HG03045 (cell line): ENCODE data around the gene NPRL2.
A peak's percentile ranks its signal among the peaks of the same experiment; 100 is the strongest.

Source experiments
- ATAC-seq: cut with Tn5 transposase; IDR thresholded peaks from one replicate; pipeline ENCODE4 v1.9.1; 2021; ENCODE audit warnings: mild to moderate bottlenecking, moderate library complexity; ENCODE audit not compliant: unreplicated experiment

NPRL2 gene

DNA sequence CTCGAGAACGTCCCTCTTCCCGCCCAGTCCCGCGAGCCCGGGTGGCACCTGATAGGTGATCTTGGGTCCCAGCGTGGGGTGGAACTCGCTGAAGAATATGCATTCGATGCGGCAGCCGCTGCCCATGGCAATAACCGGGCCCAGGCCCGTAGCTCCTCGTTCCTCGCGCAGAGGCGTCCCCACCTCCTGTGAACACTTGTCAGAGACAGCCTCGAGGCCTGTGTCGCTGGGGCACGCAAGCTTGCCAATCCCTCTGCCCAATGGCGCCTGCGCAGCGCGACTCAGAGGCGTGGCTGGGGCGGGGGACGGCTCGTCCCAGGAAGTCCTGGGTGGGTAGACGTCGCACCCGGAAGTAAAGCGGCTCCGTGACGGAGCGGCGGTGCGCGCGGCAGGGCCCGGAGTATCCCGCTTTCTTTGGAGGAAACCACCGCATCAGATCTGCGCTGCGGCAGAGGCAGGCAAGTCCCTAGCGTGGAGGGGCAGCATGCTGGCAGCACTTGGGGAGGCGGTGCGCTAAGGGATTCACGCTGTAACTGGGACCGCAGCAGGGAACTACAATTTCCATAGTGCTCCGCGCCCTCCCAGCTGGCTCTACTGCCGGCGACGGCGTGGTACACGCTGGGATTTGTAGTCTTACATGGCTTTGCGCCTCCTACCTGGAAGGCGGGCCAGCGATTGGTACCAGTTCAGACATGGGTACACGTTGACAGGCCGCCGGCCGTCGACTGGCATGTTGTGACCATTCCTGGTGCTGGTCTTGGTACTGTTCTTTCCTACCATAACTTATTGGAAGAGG is at the start of gene NPRL2, which contains the start of gene CYB561D2:
NPRL2 (minus strand) TSS at position 249 of the 796 bp plus-strand sequence; CDS start at position 126, 123 bp downstream.
CYB561D2 (plus strand) TSS at position 336 of the 796 bp plus-strand sequence. CDS start 572 bp downstream, outside the sequence.
- peak; percentile 89 for ATAC-seq

DNA sequence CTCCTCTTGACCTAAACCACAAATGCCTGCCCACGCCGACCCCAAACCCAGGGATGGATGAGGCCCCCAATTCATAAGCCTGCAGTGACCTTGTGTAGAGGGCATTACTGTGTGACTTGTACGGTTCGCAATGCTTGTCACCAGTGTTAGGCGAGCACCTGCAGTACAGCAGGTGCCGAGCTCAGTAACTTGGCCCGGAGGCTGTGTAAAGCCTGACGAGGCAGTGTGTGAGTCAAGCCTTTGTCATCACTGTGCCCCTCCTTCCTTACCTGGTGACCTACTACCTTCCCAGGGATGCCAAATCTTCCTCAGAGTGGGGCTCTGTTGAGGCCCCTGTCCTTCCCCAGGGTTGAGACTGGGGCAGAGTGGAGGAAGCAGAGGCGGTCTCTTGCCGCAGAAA is 45.9 kb upstream of the NPRL2 start:
- no peak for ATAC-seq

DNA sequence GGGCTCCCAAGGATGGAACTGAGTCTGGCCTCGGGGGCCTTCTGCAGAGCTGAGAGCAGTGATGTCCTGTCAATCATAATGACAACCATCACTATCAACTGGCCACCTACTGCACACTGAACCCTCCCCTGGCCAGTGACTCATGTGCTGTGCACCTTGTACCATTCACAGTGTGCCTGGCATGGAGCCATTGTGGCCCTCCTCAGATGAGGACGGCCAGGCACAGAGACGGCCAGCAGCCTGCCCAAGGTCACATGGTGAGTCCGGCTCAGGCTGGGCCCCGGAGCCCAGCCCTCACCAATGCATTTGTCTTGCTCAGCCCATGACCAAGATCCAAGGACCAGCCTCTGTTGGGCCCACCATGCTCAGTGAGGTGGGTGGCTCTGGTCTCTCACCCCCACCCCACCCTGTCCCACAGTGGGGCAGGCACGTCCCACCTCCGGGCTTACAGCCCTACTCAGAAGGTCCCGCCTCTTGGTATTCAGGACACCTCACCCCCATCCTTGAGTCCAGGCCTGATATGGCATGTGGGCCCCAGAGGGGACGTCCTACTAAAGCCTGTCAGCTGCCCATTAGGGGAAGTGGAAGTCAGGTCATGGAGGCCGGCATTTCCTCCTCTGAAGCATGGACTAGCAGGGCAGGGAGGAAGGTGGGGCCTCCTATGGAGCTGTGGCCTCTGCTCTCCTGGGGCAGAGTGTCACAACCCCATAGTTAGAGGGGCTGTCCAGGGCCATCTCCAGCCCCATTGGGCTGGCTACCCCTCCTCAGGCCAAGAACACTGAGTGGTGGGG is 44.7 kb upstream of the NPRL2 start:
- ATAC-seq = no peak

DNA sequence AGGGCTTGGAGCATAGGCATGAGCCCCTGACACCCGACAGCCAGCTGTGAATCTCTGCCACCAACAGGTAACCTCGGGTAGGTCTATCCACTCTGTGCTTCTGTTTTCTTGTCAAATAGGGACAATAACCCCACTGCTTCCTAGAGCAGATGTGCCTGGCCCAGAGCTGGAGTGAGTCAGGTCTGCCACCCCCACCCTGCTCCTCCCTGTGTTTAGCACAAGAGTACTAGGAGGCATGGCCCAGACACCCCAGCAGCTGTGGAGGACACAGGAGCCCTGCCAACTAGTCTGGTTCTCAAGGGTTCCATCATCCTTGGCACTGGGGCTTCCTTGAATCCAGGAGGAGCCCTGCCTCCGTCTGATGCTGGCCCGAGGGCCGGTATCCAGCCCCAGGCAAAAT is 42.5 kb upstream of the NPRL2 start:
- ATAC-seq = no peak

DNA sequence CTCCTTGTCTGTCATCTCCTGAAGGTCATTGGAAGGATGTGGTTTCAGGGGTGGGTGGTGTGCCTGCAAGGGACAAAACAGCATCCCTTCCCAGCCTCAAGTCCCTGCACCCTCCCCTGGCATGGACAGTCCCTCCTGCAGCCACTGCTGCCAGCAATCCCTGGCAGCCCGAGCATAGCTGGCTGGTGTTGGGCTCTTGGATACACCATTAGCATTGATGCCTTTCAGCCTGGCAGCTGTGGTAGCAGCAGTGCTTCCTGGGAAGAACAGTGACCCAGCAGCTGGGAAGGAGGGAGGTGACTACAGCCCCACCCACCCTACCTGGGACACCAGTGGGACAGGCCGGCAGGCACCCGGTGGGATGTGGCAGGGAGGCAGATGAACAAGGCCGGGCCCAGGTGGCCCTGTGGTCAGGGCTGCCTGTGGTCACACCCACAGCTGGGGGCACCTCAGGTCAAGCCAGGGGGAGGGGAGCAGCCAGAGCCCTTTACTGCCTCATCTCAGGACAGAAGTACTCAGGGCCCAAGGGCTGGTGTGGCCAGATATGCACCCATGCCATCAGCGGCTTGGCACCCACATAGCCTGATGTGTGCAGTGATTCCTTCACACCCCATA is 41.6 kb upstream of the NPRL2 start:
- ATAC-seq = no peak

DNA sequence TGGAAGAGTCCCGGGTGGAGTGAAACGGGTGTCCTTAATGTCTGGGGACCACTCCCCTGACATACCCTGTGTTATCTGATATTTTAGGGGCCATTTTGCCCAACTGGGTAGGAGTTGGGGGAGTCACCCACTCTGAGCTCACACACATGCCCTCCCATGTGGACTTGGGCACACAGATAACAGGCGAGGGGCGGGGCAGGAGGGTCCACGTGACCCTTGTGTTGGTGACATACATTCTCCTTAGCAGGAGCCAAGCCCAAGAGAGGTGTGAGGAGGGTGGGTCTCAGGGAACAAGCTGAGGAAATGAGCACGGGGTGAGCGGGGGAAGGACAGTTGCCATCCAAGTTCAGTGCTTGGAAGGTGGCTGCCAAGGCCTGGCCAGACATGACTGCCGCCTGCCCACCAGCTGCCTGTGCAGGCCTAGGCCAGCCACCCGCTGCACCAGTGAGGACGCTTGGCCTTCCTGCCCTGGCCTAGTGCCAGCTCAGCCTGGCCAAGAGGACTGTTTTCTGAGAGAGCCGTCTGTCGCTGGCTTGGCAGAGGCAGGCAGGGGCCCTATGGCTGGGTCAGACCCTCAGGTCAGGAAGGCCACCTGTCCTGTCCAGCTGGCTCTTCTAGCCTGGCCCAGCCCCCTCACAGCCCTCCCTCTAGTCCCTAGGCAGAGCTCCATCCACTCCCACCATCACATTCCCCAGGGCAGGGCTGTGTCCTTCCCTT is 40.1 kb upstream of the NPRL2 start:
- ATAC-seq = no peak

DNA sequence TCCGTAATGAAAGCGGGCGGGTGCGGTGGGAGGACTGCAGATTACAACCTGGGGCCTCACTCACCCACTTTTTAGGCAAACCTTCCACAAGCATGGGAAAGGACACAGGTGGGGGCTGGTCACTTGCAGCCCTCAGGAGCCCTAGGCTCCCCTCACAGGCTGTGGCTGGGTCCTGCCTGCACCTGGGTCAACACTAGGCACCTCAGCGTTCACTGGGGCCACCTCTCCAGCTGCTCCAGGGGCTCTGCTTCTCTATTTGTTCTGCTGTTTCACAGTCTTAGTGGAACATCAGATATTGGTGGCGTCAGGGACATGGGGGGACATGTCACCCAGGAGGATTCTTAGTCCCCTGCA is 38.8 kb upstream of the NPRL2 start:
- ATAC-seq = no peak

DNA sequence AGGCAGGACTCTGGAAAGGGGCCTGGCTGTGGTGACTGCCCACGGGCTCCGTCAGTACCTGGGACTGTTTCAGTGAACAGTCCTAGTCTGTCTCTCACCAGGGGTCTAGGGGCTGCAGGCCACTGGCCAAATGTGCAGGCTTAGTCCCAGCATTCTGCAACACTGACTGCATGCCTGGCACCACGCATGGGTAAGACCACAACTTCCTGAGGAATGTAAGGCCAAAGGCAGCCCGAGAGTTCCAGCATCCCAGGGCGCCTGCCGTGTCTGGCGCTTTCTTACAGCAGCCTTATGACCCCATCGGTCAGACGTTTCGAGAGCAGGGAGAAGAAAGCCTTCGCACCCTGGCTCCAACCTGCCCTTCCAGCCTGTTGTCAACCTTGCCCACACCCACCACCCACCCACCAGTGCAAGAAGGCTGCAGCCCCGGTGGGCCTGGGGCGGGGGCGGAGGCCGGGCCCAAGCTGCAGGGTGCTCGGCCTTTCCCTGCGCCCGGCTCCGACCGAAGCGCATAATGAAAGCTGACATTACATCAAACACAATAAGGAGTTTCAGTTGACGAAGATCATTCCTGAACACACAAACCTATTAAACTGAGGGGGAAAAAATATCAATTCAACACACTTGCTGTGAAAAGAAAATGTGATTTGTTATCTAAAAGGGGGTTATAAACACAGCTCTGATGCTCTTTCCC is 38.3 kb upstream of the NPRL2 start:
- ATAC-seq = no peak

DNA sequence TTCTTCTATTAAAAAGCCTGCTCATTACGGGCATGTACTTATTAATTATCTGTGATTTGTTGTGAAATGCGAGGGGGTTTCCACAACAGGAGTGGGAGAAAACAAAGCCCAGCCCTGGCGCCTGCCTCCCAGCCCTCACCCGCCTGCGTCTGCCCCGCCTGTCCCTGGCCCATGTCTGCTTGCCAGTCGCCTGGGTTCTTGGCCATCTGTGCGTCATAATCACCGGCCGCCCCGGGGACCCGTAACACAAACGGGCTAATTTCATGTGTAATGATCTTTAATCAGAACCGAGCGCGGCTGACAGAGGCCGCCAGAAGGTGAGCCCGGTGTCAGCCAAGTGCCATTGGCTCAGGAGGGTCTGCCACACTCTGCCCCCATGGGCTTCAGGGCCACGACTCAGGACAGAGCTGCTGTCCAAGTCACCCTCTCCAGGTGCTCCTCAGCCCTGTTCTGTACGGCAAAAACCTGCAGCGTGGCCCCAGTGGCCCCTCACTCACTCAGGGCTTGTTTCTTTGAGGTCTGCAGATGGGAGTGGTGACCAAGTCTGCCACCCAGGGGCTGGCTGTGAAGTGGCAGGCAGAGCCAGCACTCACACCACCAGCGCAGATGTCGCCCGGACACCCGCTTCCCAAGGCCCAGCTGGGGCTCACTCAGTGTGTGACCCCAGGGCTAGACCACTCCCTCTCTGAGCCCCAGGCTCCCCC is 37.6 kb upstream of the NPRL2 start:
- no peak for ATAC-seq

DNA sequence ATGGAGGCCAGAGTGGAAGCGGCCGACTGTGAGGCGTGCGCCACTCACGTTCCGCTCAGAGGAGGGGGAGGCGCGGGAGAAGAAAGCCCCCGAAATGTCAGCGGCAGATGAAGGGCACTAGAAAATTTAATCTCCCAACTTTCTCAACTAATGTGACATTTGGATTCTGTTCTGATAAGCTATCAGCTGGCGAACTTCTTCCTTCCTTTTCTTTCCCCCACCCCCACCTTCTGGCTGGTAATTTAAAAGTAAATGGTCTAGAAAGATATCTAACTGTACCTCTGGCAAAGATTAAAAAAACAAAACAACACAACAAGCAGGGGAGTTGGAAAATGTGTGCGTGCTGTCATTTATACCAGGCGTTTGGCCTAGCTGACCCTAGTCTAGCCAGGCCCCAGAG is 35.2 kb upstream of the NPRL2 start:
- no peak for ATAC-seq

DNA sequence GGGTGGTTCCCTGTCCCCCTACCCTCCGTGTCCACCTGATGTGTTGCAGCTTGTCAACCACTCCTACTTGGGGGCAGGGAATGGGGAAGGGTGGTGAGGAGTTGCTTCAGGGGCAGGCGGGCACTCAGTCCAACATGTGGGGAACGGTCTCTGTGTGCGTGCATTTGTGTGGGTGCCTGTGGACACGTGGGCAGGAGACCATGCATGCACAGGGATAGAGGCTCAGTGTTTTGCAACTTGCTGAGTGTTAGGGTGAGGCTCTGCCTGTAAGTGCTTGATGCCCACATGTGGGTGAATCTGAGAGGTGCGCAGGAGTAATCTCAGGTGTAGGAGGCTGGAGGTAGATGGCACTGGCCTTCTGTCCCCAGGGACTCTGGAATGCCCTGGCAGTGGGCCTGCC is 33.2 kb upstream of the NPRL2 start:
- no peak for ATAC-seq

DNA sequence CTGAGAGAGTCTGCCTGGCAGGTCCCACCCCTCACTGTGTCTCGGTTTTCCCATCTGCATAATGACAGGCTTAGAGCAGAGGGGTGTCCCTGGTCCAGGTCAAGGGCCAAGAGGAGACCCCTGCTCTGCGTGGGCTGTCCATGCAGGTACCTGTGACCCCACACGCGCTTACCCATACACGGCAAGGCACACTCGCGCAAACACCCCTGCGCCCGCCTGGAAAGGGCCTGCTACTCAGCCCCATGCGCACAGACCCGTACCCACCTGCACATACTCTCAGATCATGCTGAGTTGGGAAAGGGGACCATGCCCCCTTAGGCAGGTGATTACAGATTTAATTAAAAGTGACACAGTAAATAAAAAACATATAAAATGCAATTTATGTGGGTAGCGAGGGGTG is 32.1 kb upstream of the NPRL2 start:
- ATAC-seq = no peak

DNA sequence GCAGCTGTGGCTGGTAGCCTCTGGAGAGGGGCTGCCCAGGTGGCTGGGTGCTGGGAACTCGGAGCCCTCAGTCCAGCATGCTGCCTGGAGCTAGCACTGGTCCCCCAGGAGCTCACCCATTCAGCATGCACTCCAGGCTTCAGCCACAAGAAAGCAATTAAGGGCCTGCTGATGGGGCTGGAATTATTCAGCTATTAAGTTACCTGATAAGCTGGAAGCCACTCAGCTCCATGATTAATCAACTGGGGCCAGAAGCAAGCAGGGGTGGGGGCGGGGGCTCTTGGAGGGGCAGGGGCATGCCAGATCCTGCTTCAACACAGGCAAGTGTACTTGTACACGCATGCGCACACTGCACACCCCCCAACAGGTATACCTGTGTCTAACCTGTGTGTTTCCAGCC is 30.8 kb upstream of the NPRL2 start:
- ATAC-seq = no peak

DNA sequence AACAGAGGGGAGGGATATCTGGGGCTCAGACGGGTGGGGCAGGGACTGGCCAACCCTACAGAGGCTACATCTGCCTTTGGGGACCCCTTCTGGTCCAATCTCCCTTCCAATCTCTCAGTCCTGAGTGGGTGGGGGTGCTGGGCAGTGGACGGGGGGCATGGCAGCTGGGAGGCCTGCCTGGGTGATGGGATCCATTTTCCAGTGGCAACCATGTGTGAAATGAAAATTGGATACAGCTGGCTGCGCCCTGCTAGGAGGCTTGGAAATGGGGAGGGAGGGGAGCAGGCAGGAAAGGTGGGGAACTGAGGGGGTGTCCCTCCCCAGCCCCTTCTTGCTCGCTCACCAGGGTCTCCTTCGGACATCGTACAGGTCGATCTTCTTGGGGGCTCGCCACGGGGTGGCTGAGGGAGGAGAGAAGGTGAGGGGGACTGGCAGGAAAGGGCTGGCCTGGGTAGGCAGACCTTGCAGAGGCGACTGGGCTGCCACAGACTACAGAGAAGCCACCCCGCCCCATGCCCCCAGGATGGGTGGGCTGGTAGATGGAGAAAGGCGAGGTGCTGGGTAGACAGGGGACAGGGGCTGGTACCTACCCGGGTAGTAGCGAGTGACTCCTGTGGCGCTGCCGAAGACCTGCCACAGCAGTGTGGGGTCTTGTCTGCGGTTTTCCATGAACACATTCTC is 30.0 kb upstream of the NPRL2 start:
- no peak for ATAC-seq

DNA sequence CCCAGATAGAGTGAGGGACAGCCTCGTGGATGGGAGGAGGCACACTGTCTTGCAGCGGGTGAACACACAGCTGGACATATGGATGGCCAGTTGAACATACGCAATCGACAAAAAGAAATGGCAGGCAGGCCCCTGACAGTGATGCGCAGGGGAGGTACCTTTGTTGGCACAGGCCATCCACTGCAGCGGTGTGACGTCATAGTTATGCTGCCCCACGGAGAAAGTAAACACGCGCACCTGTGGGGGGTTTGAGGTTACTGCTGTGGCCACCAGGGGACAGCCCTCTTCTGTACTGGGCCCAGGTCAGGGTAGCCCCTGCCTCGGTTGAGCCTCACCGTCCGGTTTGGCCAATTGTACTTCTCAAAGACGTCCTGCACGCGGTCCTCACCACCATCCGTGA is 28.2 kb upstream of the NPRL2 start:
- no peak for ATAC-seq

DNA sequence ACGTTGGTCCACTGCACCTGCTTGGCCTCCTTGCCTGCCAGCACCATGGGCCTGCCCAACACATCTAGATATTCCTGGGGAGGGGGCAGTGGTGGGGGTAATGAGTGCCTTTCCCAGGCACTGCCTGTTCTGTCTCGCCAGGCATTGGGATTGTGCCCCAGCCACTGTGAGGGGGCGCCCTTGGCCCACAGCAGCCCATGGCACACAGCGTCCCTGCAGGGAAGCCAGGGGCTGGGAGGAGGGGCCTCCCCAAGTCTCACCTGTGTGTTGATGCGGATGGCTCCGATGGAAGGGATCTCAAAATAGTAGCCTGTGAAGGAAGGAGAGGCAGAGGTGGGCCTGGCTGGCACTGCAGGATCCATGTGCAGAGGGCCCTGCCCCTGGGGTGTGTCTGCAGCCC is 27.4 kb upstream of the NPRL2 start:
- no peak for ATAC-seq

DNA sequence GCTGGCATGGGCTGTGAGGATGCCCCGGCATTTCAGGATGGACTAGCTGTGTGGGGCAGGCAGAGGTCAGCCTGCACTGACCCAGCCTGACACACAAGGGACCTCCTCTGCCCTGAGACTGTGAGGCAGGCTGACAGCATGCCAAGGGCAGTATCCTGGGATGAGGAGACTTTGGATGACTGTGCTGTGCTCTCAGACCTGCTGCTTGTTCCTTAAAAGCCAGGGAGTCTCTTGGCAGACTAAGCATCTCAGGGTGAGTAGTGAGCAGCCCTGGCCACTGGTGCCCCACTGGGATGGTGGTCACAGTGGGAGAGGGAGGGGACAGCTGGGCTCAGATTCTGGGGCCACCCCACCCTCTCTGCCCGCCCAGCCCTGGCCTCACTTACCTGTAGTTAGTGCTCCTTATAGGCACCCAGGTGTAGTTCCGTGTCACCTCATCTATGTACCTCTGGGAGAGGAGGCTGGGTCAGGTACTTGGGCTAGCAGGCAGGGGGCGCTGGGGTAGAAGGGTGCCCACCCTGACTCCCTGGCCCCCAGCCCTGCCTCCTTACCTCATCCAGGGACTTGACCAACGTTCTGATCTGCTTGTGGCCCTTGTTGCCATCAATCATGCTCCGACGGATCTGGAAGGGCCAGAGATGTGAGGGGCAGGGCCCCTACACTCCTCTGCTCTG is 24.8 kb upstream of the NPRL2 start:
- no peak for ATAC-seq

DNA sequence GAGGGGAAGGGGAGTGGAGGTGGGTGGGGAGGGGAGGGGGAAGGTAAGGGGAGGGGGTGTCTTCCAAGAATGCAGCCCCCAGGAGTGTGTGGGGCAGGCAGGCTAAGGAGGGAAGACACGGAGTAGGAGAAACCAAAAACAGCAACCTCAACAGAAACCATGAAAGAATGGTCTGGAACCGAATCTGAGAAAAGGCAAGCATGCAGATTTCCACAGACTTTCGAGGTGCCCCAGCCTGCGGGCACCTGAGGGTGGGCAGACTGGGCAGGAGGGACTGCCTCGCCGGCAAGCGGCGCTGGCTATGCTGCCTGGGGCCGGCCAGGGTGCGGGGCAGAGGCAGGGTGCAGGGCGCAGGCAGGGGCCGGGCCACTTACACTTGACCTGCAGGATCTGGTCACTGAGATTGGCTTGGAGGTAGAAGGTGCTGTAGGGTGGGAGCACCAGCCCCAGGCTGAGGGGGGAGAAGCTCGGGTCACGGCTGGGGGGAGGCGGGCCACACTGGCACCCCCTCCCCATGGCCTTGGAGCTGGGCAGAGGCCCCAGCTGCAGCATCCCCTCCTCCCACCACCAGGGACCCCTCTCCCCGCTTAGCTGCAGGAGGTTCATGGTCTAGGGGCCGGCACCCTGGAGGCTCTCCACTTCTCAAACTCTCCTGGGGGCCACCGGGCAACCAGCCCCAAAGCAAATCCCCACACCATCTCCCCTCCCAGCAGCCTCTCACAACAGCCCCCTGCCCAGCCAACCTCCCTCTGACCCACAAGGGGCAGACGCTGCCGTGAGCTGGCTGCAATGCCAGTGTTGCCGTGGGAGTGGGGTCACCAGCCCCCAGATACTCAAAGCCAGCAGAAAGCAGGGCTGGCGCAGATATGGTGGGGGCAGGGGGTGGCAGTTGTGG is 24.0 kb upstream of the NPRL2 start:
- no peak for ATAC-seq
